RWPE1 (cell line): ENCODE data around the gene ITGB2.

Experiments used
- CTCF ChIA-PET: fragments of 350-600 bp; sonication (Branson Sonifier 250); formaldehyde crosslinking; extraction: SDS; loops from one replicate; lab custom pipeline; 2021; lab: Yijun Ruan, JAX
- POLR2A ChIA-PET: fragments of 400-600 bp; formaldehyde crosslinking; extraction: SDS; loops from one replicate; lab custom pipeline; 2020; ENCODE audit warnings: antibody characterized with exemption; ENCODE audit not compliant: low non-redundant PET; lab: Yijun Ruan, JAX
- DNase-seq: peaks from one replicate; pipeline ENCODE4 v3.0.0; 2012; ENCODE audit warnings: low spot score
- H3K27ac ChIP-seq: fragments of 450-650 bp; 2 replicates; pipeline ENCODE4 v1.5.1; 2017
- CTCF ChIP-seq: fragments of 450-650 bp; conservative IDR thresholded peaks from 2 replicates; pipeline ENCODE4 v1.5.1; 2017; ENCODE audit warnings: low read depth, mild to moderate bottlenecking

The ITGB2 gene

GRCh38 chr21:44887126-44887806 lies 33.4 kb downstream of the ITGB2 start:
- POLR2A ChIA-PET: no interaction called here
- DNase-seq: no peak
- TF ChIP-seq CTCF: no peak
- CTCF ChIA-PET: interaction anchor here (0.7 kb wide), 1 partner anchor 86 kb away, joined by 3 read pairs; no protein-coding TSS in a partner anchor
- H3K27ac ChIP-seq: no peak overlapping the region

- H3K27ac ChIP-seq: no peak overlapping the region
- no peak for TF ChIP-seq CTCF
- no peak for DNase-seq
- ChIA-PET POLR2A (no interaction called here), CTCF (no interaction called here)
Observed at GRCh38 chr21:44886113-44887075, 34.3 kb downstream of the ITGB2 start.

- no peak for DNase-seq
- no peak overlapping the region for H3K27ac ChIP-seq
- CTCF ChIA-PET: no interaction called here
- no peak for TF ChIP-seq CTCF
- POLR2A ChIA-PET: no interaction called here
Observed at GRCh38 chr21:44885615-44886014, 35.1 kb downstream of the ITGB2 start.

- POLR2A ChIA-PET: interaction anchor here (0.7 kb wide), 1 partner anchor 17 kb away, joined by 3 read pairs; no protein-coding TSS in a partner anchor
- CTCF ChIA-PET: interaction anchor here (1.2 kb wide), 1 partner anchor 254 kb away, joined by 3 read pairs; no protein-coding TSS in a partner anchor
- no peak overlapping the region for H3K27ac ChIP-seq
- no peak for TF ChIP-seq CTCF
- no peak for DNase-seq
Observed at GRCh38 chr21:44884097-44884496, 36.6 kb downstream of the ITGB2 start.

- no peak for TF ChIP-seq CTCF
- POLR2A ChIA-PET: interaction anchor here (0.6 kb wide), 1 partner anchor 1183 kb away, joined by 3 read pairs; no protein-coding TSS in a partner anchor
- CTCF ChIA-PET: interaction anchor here (0.7 to 1.2 kb wide), 5 partner anchors 10 to 255 kb away, joined by 3 to 5 read pairs (median 3); no protein-coding TSS in a partner anchor
- no peak for DNase-seq
- H3K27ac ChIP-seq: peak overlapping the region; percentile 69
Observed at GRCh38 chr21:44883250-44883649, 37.4 kb downstream of the ITGB2 start.
